Measurements from ENCODE around the gene CORO1C. TPM values are rescaled to one million over a fixed set of nuclear protein-coding genes. Genes with fewer than 3 reads are reported as not detected.

CORO1C gene
- total and polyA plus RNA-seq, 9 of the 15 experiments (the other 6 are each of a cell fraction or from before 2014, with no cell fraction given): 55.2 to 280 (median 150) TPM

GRCh38 chr12:108664338-108665258 is 66.7 kb downstream of the CORO1C start (continued):
- TF ChIP-seq ELK1 (CRISPR knock-in tag; IDR thresholded peaks at IDR 0.05): no peak
- peak; percentile 51 for TF ChIP-seq ZFP36 (IDR thresholded peaks at IDR 0.05; ENCODE audit: low read depth, low read length, partially characterized antibody)
- no peak for TF ChIP-seq MCM7 (IDR thresholded peaks at IDR 0.05)
- TF ChIP-seq PBX2 (CRISPR knock-in tag; IDR thresholded peaks at IDR 0.05; ENCODE audit: low read depth): no peak
- TF ChIP-seq PBX2 (tag; conservative IDR thresholded peaks at IDR 0.05; ENCODE audit: low read depth): 0 out of 2 replicates have a peak, but pooled peaks have one; percentile 7
- TF ChIP-seq MITF (IDR thresholded peaks at IDR 0.05): no peak
- TF ChIP-seq FOXJ2 (tag; IDR thresholded peaks at IDR 0.05): 0 out of 2 replicates have a peak, but pooled peaks have one; percentile 24
- no peak for TF ChIP-seq ZNF695 (CRISPR knock-in tag; IDR thresholded peaks at IDR 0.05)
- TF ChIP-seq ZNF395 (CRISPR knock-in tag; IDR thresholded peaks at IDR 0.05): no peak
- no peak for TF ChIP-seq ILF3 (IDR thresholded peaks at IDR 0.05; ENCODE audit: borderline replicate concordance)
- no peak for TF ChIP-seq HDAC8 (tag; IDR thresholded peaks at IDR 0.05)
- no peak for TF ChIP-seq MAZ (CRISPR knock-in tag; conservative IDR thresholded peaks at IDR 0.05 in 1 of 2, IDR thresholded peaks at IDR 0.05 in 1 of 2)
- TF ChIP-seq, protein P1, sequence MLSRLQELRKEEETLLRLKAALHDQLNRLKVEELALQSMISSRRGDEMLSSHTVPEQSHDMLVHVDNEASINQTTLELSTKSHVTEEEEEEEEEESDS (CRISPR knock-in tag; IDR thresholded peaks at IDR 0.05): no peak
- no peak for TF ChIP-seq ZNF274 (IDR thresholded peaks at IDR 0.05; ENCODE audit: borderline replicate concordance, low read depth, low read length)
- no peak for TF ChIP-seq SRSF7 (optimal IDR thresholded peaks at IDR 0.05; ENCODE audit: low read depth, low read length)
- no peak for TF ChIP-seq SRSF3 (IDR thresholded peaks at IDR 0.05; ENCODE audit: insufficient read depth, low read length)
- no peak for TF ChIP-seq RBM17 (IDR thresholded peaks at IDR 0.05; ENCODE audit: borderline replicate concordance, low read depth, low read length)
- TF ChIP-seq CEBPG (CRISPR knock-in tag; IDR thresholded peaks at IDR 0.05): peak; percentile 50; the same call in 1 of the 2 replicates
- peak; percentile 76 to 81; a peak in 3 of 4 replicates for TF ChIP-seq CEBPG (tag; conservative IDR thresholded peaks at IDR 0.05 in 1 of 2, IDR thresholded peaks at IDR 0.05 in 1 of 2)
- no peak for TF ChIP-seq KDM1A (IDR thresholded peaks at IDR 0.05)
